HG03432 (cell line): ENCODE results near the gene ZDHHC13.

Experiments used
- ATAC-seq: cut with Tn5 transposase; IDR thresholded peaks from one replicate; pipeline ENCODE4 v1.9.1; 2021; ENCODE audit warnings: mild to moderate bottlenecking, moderate library complexity; ENCODE audit not compliant: unreplicated experiment

ZDHHC13 gene

GRCh38 chr11:19164881-19165280, 47.9 kb downstream of the ZDHHC13 start:
- ATAC-seq: no peak

- no peak for ATAC-seq
Measured at GRCh38 chr11:19168090-19168489, 51.1 kb downstream of the ZDHHC13 start.

DNA sequence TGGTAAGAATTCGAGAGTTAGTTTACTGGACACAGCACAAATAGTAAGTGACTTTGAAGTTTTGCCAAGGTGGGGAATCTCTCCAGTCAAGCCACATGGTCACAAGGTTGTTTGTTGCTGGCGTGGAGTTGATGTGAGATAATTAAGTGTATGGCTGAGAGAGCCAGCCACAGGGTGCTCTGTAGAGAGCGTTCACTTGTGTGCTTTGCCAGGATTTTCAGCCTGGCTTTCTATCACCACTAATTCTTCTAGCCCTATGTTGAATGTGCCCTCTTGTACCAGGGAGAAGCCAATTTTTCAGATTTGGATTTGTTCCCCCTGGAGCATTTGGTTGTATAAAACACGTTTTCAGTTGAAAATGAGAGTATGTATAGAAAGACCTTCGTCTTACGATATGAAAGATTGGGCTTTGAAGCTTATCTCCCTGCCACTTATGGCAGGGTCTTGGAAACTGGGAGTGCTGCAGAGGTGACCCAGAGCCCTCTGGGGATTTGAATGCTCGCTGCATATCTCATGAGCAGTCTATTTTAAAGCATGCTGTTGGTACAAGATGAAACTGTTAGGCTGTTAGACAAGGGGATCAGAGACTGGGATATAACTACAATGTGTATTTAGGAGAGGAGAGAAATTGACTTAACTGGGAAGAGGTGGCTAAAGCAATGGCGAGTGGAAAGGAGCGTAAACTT, 56.2 kb downstream of the ZDHHC13 start:
- ATAC-seq: no peak

DNA sequence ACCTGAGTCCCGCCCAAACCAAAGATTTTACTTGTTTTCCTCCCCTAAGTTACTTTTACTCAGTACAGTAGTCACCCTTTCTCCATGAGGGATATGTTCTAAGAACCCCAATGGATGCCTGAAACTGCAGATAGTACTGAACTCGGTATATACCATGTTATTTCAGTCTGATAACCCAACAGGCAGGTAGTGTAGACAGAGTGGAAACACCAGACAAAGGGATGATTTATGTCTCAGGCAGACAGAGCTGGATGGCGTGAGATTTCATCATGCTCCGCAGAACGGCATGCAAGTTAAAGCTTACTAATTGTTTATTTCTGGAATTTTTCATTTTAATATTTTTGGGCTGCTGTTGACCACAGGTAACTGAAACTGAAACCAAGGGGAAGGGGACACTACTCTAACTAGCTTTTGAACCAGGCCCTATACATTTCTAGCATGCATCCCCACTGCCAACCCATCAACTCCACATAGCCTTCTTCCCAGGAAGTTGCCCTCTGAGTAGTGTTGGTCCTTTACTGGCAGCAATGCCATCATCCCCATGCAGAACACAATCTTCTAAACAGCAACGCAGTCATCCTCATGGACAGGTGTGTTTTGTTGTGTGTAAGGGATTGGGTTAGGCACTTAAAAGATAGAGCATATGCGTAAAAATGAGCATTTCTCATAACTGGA, 57.1 kb downstream of the ZDHHC13 start:
- ATAC-seq: no peak

- ATAC-seq: no peak
Measured at GRCh38 chr11:19176629-19177186, 59.7 kb downstream of the ZDHHC13 start.

DNA sequence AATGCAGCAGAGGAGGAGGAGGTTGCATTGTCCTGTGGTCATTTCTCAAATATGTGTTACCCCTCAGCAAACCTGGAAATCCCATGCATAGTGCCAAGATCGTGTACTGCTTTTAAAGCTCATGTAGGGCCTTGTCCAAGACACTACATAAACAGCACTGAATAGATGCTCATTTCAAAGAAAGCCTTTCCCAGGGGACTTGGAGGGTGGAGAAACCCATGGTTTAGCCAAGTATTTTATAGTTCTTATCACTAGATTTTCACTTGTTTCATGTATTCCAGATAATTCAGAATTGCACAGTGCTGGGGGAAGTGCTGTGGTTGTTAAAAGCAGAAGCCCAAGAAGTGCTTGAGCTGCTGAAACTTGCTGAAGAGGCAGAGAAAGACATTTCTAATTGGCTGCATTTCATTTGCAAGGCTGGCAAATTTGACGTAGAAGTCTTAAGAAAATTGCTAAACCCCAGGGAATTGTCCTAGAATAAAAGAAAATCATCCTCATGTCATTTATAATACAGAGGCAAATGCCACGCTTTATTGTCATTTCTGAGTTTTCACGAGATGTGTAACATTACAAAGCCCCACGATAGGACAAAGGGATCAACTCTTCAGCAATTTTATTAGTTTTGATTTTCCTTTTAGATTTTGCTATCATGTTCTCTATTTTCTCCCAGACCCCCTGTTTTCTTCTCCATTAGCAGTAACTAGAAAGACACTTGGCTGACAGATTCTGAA, 64.7 kb downstream of the ZDHHC13 start:
- no peak for ATAC-seq

GRCh38 chr11:19183646-19184045, 66.7 kb downstream of the ZDHHC13 start:
- ATAC-seq: no peak

GRCh38 chr11:19185036-19185435, 68.1 kb downstream of the ZDHHC13 start:
- ATAC-seq: no peak

DNA sequence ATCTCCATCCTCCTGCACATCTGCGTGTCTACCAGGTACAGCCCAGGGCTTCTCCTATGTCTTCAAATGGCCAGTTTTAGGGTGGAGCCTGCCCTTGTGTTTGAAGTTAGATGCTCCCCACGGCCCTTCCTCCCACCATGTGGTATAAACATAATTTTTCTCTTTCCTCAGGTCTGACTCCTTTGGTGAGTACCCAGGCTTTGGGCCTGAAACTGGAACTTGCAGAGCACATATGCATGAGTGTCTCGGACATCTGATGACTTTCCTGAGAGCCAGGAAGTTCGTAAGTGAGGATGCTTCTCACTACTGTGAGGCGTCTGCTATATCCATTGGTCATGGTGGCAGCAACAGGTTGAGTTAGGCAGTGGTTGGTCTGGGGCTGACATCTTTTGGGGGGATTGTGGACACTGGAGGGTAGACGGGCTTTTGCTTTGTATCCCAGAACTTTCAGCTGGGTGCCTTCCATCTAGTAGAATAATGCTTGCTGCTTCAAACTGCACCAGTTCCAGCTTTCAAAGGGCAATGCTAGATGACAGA, 68.6 kb downstream of the ZDHHC13 start:
- ATAC-seq: no peak

DNA sequence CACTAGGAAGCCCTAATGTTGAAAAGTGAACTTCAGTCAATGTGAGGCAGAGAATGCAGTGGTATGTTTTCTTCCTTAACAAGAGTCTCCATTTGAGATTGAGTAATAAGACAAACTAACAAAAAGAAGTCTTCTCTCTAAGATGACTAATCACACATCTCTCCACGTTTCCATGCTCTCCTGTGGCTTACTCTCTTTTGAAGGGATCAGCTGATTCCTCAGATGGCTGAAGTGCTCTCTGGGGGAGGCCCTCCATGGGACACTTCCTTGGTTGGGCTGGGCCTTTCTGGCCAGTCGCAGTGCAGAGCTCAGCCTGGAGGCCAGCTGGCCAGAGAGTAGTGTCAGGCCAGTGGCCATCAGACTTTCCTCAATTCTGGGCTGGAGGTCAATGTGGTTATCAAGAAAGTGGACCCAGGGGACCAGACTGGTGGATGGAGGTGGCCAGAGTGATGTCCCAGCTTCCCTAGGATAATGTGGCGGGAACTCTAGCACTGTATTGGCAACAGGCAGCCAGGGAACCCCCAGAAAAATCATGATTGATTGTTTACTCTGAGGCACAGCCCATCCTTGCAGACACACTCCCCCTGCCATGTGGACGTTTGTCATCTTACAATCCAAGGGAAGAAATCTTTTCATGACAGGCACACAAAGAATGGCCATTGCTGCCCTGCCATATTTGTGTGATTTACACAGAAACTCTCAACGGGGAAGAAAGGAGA, 70.3 kb downstream of the ZDHHC13 start:
- ATAC-seq: no peak

DNA sequence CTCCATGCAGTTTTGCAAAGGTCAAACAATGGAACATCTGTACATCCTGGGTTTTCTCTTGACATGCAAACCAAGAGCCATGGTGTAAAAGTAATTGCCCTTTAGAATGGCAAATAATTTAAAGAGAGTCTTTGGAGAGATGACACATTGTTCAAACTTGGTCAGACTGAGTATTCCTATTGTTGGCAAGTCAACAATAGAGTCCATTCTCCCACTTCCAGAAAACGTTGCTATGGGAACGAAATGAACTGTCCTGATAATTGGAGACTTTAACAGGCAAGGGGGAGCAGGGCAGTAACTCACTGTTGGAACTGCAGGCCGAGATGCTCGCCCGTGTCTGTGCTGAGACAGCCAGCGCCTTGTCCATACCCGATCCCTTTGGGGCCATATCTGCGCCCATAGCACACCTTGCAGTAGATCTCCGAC, 70.9 kb downstream of the ZDHHC13 start:
- no peak for ATAC-seq

- no peak for ATAC-seq
Measured at GRCh38 chr11:19191530-19192169, 74.7 kb downstream of the ZDHHC13 start.

- ATAC-seq: no peak
Measured at GRCh38 chr11:19193916-19194315, 76.9 kb downstream of the ZDHHC13 start.

- no peak for ATAC-seq
Measured at GRCh38 chr11:19194620-19195308, 77.8 kb downstream of the ZDHHC13 start.

DNA sequence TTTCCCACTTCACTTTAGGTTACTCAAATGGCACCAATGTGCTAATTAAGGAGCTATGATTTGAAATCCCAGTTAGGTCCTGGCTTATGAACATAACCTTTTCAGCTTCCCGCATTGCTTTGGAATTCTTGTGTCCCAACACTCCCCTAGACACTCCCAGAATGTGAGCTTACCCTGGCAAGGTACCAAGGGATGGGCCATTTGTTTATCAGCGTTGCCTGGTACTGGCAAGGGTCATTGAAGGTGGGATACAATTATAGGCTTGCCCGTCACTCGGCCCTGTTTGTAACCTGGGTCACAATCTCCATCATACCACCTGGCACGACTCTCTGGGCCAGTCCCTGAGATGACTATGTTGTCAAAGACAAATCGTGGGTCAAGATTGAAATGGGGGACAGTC, 79.5 kb downstream of the ZDHHC13 start:
- no peak for ATAC-seq

GRCh38 chr11:19199048-19199447, 82.1 kb downstream of the ZDHHC13 start:
- ATAC-seq: no peak

DNA sequence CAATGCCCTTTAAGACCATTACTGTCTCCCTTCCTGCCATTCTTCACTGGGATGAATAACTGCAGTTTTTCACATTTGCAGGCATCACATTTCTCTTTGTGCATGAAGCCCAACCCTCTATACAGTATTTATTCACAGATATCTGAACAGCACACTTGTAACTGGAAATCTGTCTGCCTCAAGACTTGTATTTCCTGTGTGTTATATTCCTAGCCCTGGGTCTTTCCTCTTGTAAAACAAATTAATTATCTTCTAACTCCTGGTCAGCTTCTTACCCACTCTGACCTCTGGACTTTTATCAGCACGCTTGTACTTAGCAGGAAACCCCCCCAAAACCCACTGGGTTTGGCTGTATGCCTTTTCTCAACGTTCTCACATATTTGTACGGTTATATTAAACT, 82.8 kb downstream of the ZDHHC13 start:
- no peak for ATAC-seq

- no peak for ATAC-seq
Measured at GRCh38 chr11:19200410-19201201, 83.6 kb downstream of the ZDHHC13 start.
